Motor neuron (in vitro differentiated cells): ENCODE results near the gene UBR3. TPM values are rescaled to one million over a fixed set of nuclear protein-coding genes. Genes with fewer than 3 reads are reported as not detected.

Experiments
- ATAC-seq, 8 experiments: fragments of 200-7000 bp; cut with Tn5 transposase; replicated peaks in 6 of 8; 2 replicates each; pipeline ENCODE4 v1.8.0; 2021; ENCODE audit warnings: mild to moderate bottlenecking in 8 of 8, moderate library complexity in 8 of 8
- H3K27ac ChIP-seq, 2 donors: fragments of 250-450 bp; sonication (Bioruptor Pico); 2 replicates each; pipeline ENCODE4 v1.9.0; 2021; ENCODE audit warnings: antibody characterized with exemption in 2 of 2, mild to moderate bottlenecking in 2 of 2, moderate library complexity in 1 of 2
- H3K4me1 ChIP-seq, 2 donors: fragments of 250-450 bp; sonication (Bioruptor Pico); replicated peaks in 1 of 2; 2 replicates each; pipeline ENCODE4 v1.6.1; 2021; ENCODE audit warnings: antibody characterized with exemption in 2 of 2, mild to moderate bottlenecking in 2 of 2, moderate library complexity in 1 of 2
- H3K4me3 ChIP-seq, 5 donors: fragments of 250-450 bp; sonication (Bioruptor Pico); 2 replicates each; pipeline ENCODE4 v1.9.0; 2021; ENCODE audit warnings: antibody characterized with exemption in 5 of 5, mild to moderate bottlenecking in 5 of 5, moderate library complexity in 4 of 5
- WGBS, 10 experiments: fragments of 450-650 bp; shearing (Covaris generic); methylation state at CpG; one replicate each; pipeline ENCODE4 v1.0.0; 2022; 5-methylcytosine and 5-hydroxymethylcytosine counted together
- in situ Hi-C, 9 experiments: fragments of 400-800 bp; cut with MboI; loops; one replicate each; pipeline ENCODE4 v1.15.0; 2021; ENCODE audit warnings: low sequenced_read_pairs in 9 of 9, low pct_unique_long_range_greater_than_20kb in 2 of 9; ENCODE audit not compliant: unreplicated experiment in 9 of 9
- total RNA-seq, 8 experiments: library from RNA; unstranded; fragments of 300-600 nt; gene quantifications; 2 replicates each; pipeline versions ENCODE4 v1.2.3 to v1.2.4, GENCODE V29; 2022

Gene UBR3
- total RNA-seq, 8 experiments from 2014 or later = 24.7 to 61.0 (median 33.2) TPM

DNA sequence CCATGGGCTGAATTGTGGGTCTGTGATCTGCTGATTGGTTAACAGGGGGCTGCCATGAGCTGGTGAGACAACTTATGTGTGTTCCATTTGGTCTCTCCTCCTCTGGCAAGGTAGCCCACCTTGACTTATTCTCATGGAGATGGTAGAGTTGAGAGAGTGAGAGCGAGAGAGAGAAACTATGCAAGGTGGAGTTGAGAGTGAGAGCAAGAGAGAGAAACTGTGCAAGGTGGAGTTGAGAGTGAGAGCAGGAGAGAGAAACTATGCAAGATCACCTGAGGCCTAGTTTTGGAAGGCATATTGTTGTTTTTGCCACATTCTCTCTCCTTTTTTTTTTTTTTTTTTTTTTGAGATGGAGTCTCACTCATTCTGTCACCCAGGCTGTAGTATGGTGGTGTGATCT is 155.7 kb downstream of the UBR3 start:
- Histone ChIP-seq H3K4me1 (no peaks in the 10 kb centered on the region), H3K27ac (no peak overlapping the region), H3K4me3 (no peak overlapping the region)
- ATAC-seq = no peak
- in situ Hi-C loops = no loop called here
- 0 to 83% (median 51%) methylated on average over 1 of the region's 1 CpG; no CpG with 5 or more reads in 4 of the 10 experiments for WGBS, 10 experiments

DNA sequence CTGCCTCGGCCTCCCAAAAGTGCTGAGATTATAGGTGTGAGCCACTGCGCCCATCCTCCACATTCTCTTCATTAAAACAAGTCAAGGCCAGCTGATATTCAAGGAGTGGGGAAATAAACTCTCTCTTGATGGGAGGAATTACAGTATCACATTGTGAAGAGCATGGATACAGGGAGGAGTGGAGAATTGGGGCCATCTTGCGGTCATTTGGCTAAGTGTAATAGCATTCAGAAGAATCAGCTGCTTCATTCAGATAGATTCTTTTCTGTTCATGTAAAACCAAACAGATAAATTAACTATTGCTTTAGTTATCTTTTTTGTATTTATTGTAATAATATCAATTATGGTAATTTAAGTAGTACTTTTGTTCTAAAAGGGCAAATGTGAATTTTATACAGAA is 156.3 kb downstream of the UBR3 start:
- H3K27ac ChIP-seq = no peak overlapping the region
- no peaks in the 10 kb centered on the region for H3K4me1 ChIP-seq
- H3K4me3 ChIP-seq = no peak overlapping the region
- in situ Hi-C loops = no loop called here
- ATAC-seq = peak in 3 of 8 experiments; percentile 33 to 76 (median 39)
- 71 to 100% (median 100%) methylated on average over 1 to 3 of the region's 3 CpGs; no CpG with 5 or more reads in 3 of the 10 experiments for WGBS, 10 experiments

DNA sequence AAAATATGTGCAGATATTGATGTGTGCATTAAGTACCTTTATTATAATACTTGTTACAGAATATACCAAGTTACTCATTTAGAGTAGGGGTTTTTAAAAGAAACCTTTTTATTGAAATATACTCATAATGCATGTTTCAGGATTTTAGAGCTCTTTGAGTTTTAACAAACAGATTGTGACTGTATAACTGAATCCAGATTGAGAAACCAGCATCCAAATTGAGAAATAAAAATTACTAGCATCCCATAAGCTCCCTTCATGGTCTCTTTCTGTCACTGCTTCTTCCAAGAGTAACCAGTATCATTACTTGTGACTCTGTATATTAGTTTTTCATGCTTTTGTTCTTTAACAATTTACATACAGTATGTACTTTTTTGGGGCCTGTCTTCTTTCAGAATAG is 156.9 kb downstream of the UBR3 start:
- ATAC-seq = no peak

DNA sequence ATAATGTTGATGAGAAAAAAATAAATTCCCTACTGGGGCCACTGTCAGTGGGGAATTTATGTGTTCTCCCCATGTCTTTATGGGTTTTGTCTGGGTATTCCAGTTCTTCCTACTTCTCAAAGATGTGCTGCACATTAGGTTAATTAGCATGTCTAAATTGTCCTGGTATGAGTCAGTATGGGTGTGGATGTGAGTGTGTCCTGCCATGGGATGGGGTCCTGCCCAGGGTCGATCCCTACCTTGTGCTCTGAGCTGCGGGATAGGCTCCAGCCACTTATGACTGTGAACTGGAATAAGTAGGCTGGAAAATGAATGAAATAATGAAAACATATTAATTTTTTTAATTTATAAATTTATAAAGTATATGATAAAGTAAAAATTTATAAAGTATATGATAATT is 167.5 kb downstream of the UBR3 start:
- WGBS, 10 experiments = 67 to 100% (median 94%) methylated on average over 1 to 2 of the region's 2 CpGs; no CpG with 5 or more reads in 3 of the 10 experiments
- in situ Hi-C loops = no loop called here

More for the DNA sequence above, 156.9 kb downstream of the UBR3 start:
- no peak overlapping the region for H3K27ac ChIP-seq
- in situ Hi-C loops = no loop called here
- H3K4me3 ChIP-seq = no peak overlapping the region
- H3K4me1 ChIP-seq = no peaks in the 10 kb centered on the region

GRCh38 chr2:169997140-169997887 is 170.1 kb downstream of the UBR3 start:
- 92 to 100% (median 100%) methylated on average over 1 to 2 of the region's 9 CpGs; no CpG with 5 or more reads in 2 of the 10 experiments for WGBS, 10 experiments
- in situ Hi-C loops = no loop called here
- ATAC-seq = no peak
- Histone ChIP-seq H3K4me3 (no peak overlapping the region), H3K4me1 (no peaks in the 10 kb centered on the region), H3K27ac (no peak overlapping the region)

More for the DNA sequence above, 167.5 kb downstream of the UBR3 start:
- ATAC-seq = peak in 3 of 8 experiments; percentile 19 to 86 (median 70)
- H3K27ac ChIP-seq = no peak overlapping the region
- no peak overlapping the region for H3K4me3 ChIP-seq
- H3K4me1 ChIP-seq = no peaks in the 10 kb centered on the region

GRCh38 chr2:169999054-169999453 is 171.8 kb downstream of the UBR3 start:
- Histone ChIP-seq H3K4me3 (no peak overlapping the region), H3K4me1 (no peaks in the 10 kb centered on the region), H3K27ac (no peak overlapping the region)
- 10 to 100% (median 87%) methylated on average over 1 to 4 of the region's 4 CpGs for WGBS, 10 experiments
- in situ Hi-C loops = no loop called here
- peak in 2 of 8 experiments; percentile 29 to 50 for ATAC-seq

DNA sequence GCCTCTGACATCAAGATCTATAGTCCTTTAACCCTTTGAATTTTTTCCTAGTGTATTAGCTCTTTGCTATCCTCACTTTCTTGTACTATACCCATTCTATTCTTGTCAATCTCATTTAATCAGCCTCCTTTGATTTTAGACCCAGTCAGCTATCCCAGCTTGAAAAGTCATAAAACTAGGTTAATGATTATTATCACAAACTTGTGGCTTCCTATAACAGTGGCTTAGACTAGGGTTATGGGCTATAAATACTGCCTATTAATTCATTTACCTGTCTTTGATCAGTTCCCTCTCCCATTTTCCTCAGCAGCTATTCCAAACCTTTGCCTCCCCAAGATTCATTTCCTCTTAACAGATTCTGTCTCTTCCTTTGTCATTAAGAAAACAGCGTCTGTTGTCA is 174.8 kb downstream of the UBR3 start:
- in situ Hi-C loops = no loop called here
- Histone ChIP-seq H3K4me1 (no peaks in the 10 kb centered on the region), H3K27ac (no peak overlapping the region), H3K4me3 (no peak overlapping the region)
- ATAC-seq = no peak
- WGBS, 10 experiments = 43 to 100% (median 100%) methylated on average over 1 of the region's 1 CpG; no CpG with 5 or more reads in 1 of the 10 experiments

DNA sequence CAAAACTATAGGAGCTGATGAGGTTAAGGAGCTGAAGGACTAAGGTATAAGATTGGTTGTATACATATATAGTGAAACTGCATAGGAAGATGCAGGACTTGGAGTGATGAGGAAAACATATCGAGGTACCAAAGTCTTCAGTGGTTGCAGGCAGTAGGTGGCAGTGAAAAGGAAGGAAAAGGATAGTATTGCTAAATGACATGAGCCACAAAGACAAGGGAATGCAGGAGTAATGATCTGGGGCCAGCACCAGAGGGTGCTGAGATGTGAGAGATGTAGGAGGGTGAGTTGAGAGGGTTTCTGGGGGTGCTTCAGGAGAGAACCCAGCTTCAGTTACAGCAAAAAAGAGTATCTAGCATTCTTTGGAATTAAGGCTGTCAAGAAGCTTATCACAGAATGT is 178.4 kb downstream of the UBR3 start:
- no peak for ATAC-seq
- no peaks in the 10 kb centered on the region for H3K4me1 ChIP-seq
- in situ Hi-C loops = no loop called here
- H3K27ac ChIP-seq = no peak overlapping the region
- 0 to 100% (median 67%) methylated on average over 1 of the region's 1 CpG; no CpG with 5 or more reads in 2 of the 10 experiments for WGBS, 10 experiments
- no peak overlapping the region for H3K4me3 ChIP-seq

DNA sequence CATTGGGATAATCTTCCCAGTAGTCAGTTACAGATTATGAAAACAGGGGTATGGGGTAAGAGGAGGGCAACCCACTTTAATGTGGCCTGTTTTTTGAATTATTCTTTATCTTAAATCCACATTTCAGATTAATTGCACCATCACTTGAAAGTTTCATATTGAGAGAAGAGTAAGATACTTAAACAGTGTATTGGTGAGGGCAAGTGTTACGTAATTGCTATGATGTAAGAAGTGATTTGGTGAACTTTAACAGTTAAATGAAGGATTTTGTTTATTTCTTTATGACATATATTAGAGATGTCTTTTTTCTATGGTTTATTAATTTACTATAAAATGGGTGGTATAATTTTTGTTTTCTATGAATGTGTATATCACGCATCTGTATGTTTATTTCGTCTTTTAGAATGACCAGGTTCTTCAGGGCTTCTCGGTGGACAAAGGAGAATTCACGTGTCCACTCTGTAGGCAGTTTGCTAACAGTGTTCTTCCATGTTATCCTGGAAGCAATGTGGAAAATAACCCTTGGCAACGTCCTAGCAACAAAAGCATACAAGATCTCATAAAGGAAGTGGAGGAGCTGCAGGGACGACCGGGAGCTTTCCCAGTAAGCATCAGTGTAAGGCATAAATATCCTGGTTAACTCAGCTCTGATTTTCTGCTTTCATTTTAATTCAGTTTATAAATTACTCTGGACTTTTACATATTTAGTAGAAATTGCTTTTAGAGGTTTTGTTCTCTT is 179.5 kb downstream of the UBR3 start:
- WGBS, 10 experiments = 59 to 100% (median 87%) methylated on average over 1 to 8 of the region's 8 CpGs; no CpG with 5 or more reads in 1 of the 10 experiments
- in situ Hi-C loops = no loop called here
- no peak overlapping the region for H3K4me3 ChIP-seq

GRCh38 chr2:170009209-170009608 is 182.0 kb downstream of the UBR3 start:
- no peak overlapping the region for H3K27ac ChIP-seq
- WGBS, 10 experiments = 58 to 100% (median 90%) methylated on average over 1 to 3 of the region's 3 CpGs; no CpG with 5 or more reads in 1 of the 10 experiments
- in situ Hi-C loops = no loop called here

More for the DNA sequence above, 179.5 kb downstream of the UBR3 start:
- Histone ChIP-seq H3K4me1 (no peaks in the 10 kb centered on the region), H3K27ac (no peak overlapping the region)
- ATAC-seq = peak in 3 of 8 experiments; percentile 21 to 87 (median 50)

GRCh38 chr2:170012773-170013172 is 185.5 kb downstream of the UBR3 start:
- no peak for ATAC-seq
- WGBS, 10 experiments = 80 to 100% (median 95%) methylated on average over 1 to 4 of the region's 4 CpGs
- Histone ChIP-seq H3K27ac (no peak overlapping the region), H3K4me1 (peaks cover 0 to 4% of the 10 kb centered on the region in 2 donors), H3K4me3 (no peak overlapping the region)
- in situ Hi-C loops = no loop called here

More at GRCh38 chr2:170009209-170009608, 182.0 kb downstream of the UBR3 start:
- no peak for ATAC-seq
- Histone ChIP-seq H3K4me3 (no peak overlapping the region), H3K4me1 (peaks cover 0 to 3% of the 10 kb centered on the region in 2 donors)

GRCh38 chr2:170013802-170014551 is 186.7 kb downstream of the UBR3 start:
- ATAC-seq = peak in 2 of 8 experiments; percentile 36 to 68
- Histone ChIP-seq H3K27ac (no peak overlapping the region), H3K4me3 (no peak overlapping the region), H3K4me1 (peaks cover 0 to 4% of the 10 kb centered on the region in 2 donors)
- WGBS, 10 experiments = 39 to 58% (median 51%) methylated on average over 3 to 5 of the region's 5 CpGs; no CpG with 5 or more reads in 2 of the 10 experiments
- in situ Hi-C loops = no loop called here

- Histone ChIP-seq H3K4me1 (peaks cover 0 to 4% of the 10 kb centered on the region in 2 donors), H3K4me3 (no peak overlapping the region), H3K27ac (no peak overlapping the region)
- no peak for ATAC-seq
- WGBS, 10 experiments = 20 to 100% (median 100%) methylated on average over 1 of the region's 1 CpG; no CpG with 5 or more reads in 1 of the 10 experiments
- in situ Hi-C loops = no loop called here
Observed at GRCh38 chr2:170014769-170015168, 187.5 kb downstream of the UBR3 start.
